CD4-positive, CD25-positive, alpha-beta regulatory T cell (primary cell): ENCODE data around the gene RPS6KL1. TPM values are rescaled to one million over a fixed set of nuclear protein-coding genes. Genes with fewer than 3 reads are reported as not detected.
A peak's percentile ranks its signal among the peaks of the same experiment; 100 is the strongest.

Experiments
- ATAC-seq, 2 donors: fragments of 150-1000 bp; cut with Tn5 transposase; one replicate each; pipeline ENCODE4 v1.10.0; 2021; ENCODE audit warnings: low read depth in 2 of 2, moderate number of reproducible peaks in 2 of 2, moderate library complexity in 1 of 2
- DNase-seq, 3 donors: peaks; one replicate each; pipeline versions ENCODE4 v3.0.0 to v3.0.0-alpha.2; 2012 to 2022; ENCODE audit warnings: mixed read lengths in 1 of 3
- H3K27ac ChIP-seq: one replicate; pipeline ENCODE4 v1.7.0; 2013; ENCODE audit warnings: mild to moderate bottlenecking, low read length; ENCODE audit not compliant: insufficient read depth, poor library complexity, severe bottlenecking
- H3K27me3 ChIP-seq: one replicate; pipeline ENCODE4 v1.7.0; 2013; ENCODE audit warnings: low read length; ENCODE audit not compliant: control insufficient read depth, insufficient read depth
- H3K36me3 ChIP-seq: one replicate; pipeline ENCODE4 v1.7.0; 2013; ENCODE audit warnings: mild to moderate bottlenecking, low read length, moderate library complexity; ENCODE audit not compliant: control insufficient read depth, insufficient read depth
- H3K4me1 ChIP-seq: 2 replicates; pipeline ENCODE4 v1.7.0; 2013; ENCODE audit warnings: mild to moderate bottlenecking, low read length; ENCODE audit not compliant: insufficient read depth, control insufficient read depth, poor library complexity, severe bottlenecking
- H3K4me3 ChIP-seq: one replicate; pipeline ENCODE4 v1.7.0; 2013; ENCODE audit warnings: low read depth, mild to moderate bottlenecking, low read length, moderate library complexity
- H3K9me3 ChIP-seq, 2 experiments: 1 replicate in 1 of 2; 2 replicates in 1 of 2; pipeline ENCODE4 v1.7.0; 2013; ENCODE audit warnings: low read length in 2 of 2, mild to moderate bottlenecking in 1 of 2, moderate library complexity in 1 of 2; ENCODE audit not compliant: control insufficient read depth in 2 of 2
- H3K27ac Mint-ChIP-seq, 3 donors: one replicate each; pipeline ENCODE4 v1.8.0; 2020 to 2022; ENCODE audit warnings: mild to moderate bottlenecking in 3 of 3, mixed read lengths in 3 of 3, moderate library complexity in 2 of 3
- H3K27me3 Mint-ChIP-seq: one replicate; pipeline ENCODE4 v1.8.0; 2022; ENCODE audit warnings: mild to moderate bottlenecking, mixed read lengths
- H3K36me3 Mint-ChIP-seq: one replicate; pipeline ENCODE4 v1.8.0; 2020; ENCODE audit warnings: mixed read lengths
- H3K4me1 Mint-ChIP-seq, 4 donors: one replicate each; pipeline ENCODE4 v1.8.0; 2020 to 2022; ENCODE audit warnings: mixed read lengths in 4 of 4, mild to moderate bottlenecking in 1 of 4
- H3K4me3 Mint-ChIP-seq, 4 donors: one replicate each; pipeline ENCODE4 v1.8.0; 2020 to 2022; ENCODE audit warnings: mild to moderate bottlenecking in 4 of 4, mixed read lengths in 4 of 4, moderate library complexity in 3 of 4
- H3K9me3 Mint-ChIP-seq, 7 donors: one replicate each; pipeline ENCODE4 v1.8.0; 2020 to 2022; ENCODE audit warnings: mixed read lengths in 7 of 7, mild to moderate bottlenecking in 3 of 7, moderate library complexity in 2 of 7
- polyA plus RNA-seq, 4 donors: library from polyadenylated mRNA; unstranded; fragments of 300-500 nt; fragmentation: Illumina TruSeq; gene quantifications; one replicate each; pipeline ENCODE4 v1.2.3, GENCODE V29; 2021
- total RNA-seq: library from RNA; stranded (reverse); gene quantifications from one replicate; pipeline ENCODE4 v1.2.3, GENCODE V29; 2022

RPS6KL1 gene
- total and polyA plus RNA-seq, 5 donors from 2014 or later = 0.27 to 4.5 (median 2.2) TPM

DNA sequence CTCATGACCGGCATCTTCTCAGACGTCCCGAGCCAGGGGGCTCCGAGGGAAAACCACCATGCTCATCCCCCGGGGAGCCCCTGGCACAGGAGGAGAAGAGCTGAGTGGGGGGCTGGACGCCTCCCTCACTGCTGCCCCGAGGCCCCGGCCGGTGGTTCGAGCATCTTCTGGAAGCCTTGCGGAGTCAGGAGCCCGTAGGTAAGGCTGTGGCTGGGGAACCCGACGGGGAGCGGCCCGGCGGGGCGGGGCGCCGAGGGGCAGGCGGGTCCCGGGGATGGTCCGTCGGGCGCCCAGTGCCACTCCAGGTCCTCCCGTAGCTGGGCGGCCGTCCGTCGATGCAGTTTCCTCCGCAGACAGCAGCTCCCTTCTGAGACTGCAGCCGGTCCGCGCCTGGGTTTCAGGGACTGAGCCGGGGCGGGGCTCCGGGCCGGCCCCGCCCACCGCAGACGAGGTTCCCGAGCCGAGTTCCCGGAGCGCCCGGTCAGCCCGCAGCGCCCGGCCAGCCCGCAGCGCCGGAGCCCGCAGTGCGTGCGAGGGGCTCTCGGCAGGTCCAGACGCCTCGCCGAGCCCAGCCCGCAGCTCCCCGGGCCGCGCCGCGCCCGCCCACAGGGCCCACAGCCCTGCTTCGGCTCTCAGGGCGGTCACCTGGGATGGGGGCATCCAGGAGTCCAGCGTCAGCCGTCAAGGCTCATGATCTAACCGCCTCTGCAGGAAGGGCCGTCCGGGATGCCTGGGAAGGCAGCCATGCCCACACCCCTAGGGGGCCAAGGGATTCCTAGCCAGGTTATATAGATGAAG is 32.4 kb upstream of the RPS6KL1 start, which contains the start of gene PGF:
PGF (minus strand) TSS at position 369 of the 798 bp plus-strand sequence; CDS start at position 14, 355 bp downstream.
- Histone ChIP-seq H3K27me3 (no peaks in the 10 kb centered on the region), H3K4me1 (peaks cover 11% of the 10 kb centered on the region), H3K9me3 (no peaks in the 10 kb centered on the region), H3K27ac (no peak within 1 kb of the TSS), H3K36me3 (no peaks in the 10 kb centered on the region), H3K4me3 (no peak within 1 kb of the TSS)
- Mint-ChIP-seq H3K36me3 (no peaks in the 10 kb centered on the region), H3K4me1 (no peaks in the 10 kb centered on the region), H3K27me3 (peaks cover 27% of the 10 kb centered on the region), H3K9me3 (no peaks in the 10 kb centered on the region), H3K4me3 (peak within 1 kb of the TSS in 3 of 4 donors; percentile 41 to 77 (median 62)), H3K27ac (no peak within 1 kb of the TSS)
- DNase-seq (peak in 1 of 3 donors; percentile 27), ATAC-seq (peak in 1 of 2 donors; percentile 22)

- H3K9me3 Mint-ChIP-seq = no peaks in the 10 kb centered on the region
- DNase-seq (no peak), ATAC-seq (no peak)
- H3K27ac Mint-ChIP-seq = no peak overlapping the region
- Histone ChIP-seq H3K27me3 (no peaks in the 10 kb centered on the region), H3K9me3 (no peaks in the 10 kb centered on the region), H3K36me3 (no peaks in the 10 kb centered on the region), H3K4me3 (no peak overlapping the region), H3K27ac (no peak overlapping the region), H3K4me1 (peaks cover 11% of the 10 kb centered on the region)
- H3K36me3 Mint-ChIP-seq = no peaks in the 10 kb centered on the region
- peaks cover 31% of the 10 kb centered on the region for H3K27me3 Mint-ChIP-seq
- peak overlapping the region in 2 of 4 donors; percentile 41 for H3K4me3 Mint-ChIP-seq
- no peaks in the 10 kb centered on the region for H3K4me1 Mint-ChIP-seq
Observed at GRCh38 chr14:74954947-74955228, 31.8 kb upstream of the RPS6KL1 start.

DNA sequence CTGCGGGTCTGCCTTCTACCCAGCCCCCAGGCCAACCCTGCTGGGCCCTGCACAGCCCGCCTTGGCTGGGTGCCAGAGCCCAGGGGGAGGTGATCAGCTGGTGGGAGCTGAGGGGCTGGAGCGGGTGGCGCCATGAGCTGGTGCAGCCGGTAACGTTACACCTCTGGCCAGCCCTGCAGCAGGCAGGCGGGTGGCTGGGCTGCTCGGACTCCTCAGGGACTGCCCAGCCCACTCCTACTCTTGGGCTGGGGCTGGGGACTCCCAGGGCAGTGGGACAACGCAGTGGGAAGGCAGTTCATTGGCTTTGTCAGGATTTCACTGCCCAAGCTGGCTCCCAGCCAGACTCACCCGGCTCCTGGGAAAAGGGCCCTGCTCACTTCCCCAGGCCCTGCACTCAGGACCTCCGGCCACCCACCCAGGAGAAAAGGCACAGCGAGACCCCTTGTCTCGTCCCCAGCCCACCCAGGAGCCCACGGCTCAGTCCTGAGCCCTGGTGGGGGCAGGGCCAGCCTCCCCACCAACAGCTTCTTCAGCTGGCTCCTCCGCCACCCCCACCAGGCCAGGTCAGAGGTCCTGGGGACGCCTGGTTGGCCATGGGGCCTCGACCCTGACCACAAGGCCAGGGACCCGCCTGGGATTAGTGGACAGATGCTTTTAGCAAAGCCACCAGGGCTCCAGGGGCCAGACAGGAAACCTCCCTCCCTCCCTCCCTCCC is 31.3 kb upstream of the RPS6KL1 start:
- no peak for DNase-seq
- H3K27me3 Mint-ChIP-seq = peaks cover 33% of the 10 kb centered on the region
- no peak for ATAC-seq
- Histone ChIP-seq H3K27me3 (no peaks in the 10 kb centered on the region), H3K27ac (no peak overlapping the region), H3K9me3 (no peaks in the 10 kb centered on the region), H3K4me1 (peaks cover 11% of the 10 kb centered on the region), H3K36me3 (no peaks in the 10 kb centered on the region), H3K4me3 (no peak overlapping the region)
- no peaks in the 10 kb centered on the region for H3K36me3 Mint-ChIP-seq
- no peak overlapping the region for H3K4me3 Mint-ChIP-seq
- no peak overlapping the region for H3K27ac Mint-ChIP-seq
- no peaks in the 10 kb centered on the region for H3K9me3 Mint-ChIP-seq
- H3K4me1 Mint-ChIP-seq = no peaks in the 10 kb centered on the region

GRCh38 chr14:74953686-74954085 is 30.6 kb upstream of the RPS6KL1 start:
- H3K4me1 ChIP-seq = peaks cover 11% of the 10 kb centered on the region
- no peaks in the 10 kb centered on the region for H3K27me3 ChIP-seq
- H3K9me3 ChIP-seq = no peaks in the 10 kb centered on the region
- Mint-ChIP-seq H3K9me3 (no peaks in the 10 kb centered on the region), H3K4me3 (peak overlapping the region in 1 of 4 donors; percentile 1), H3K4me1 (no peaks in the 10 kb centered on the region), H3K27ac (no peak overlapping the region), H3K27me3 (peaks cover 33% of the 10 kb centered on the region), H3K36me3 (no peaks in the 10 kb centered on the region)
- no peak overlapping the region for H3K4me3 ChIP-seq
- DNase-seq (no peak), ATAC-seq (no peak)
- no peak overlapping the region for H3K27ac ChIP-seq
- H3K36me3 ChIP-seq = no peaks in the 10 kb centered on the region

GRCh38 chr14:74952697-74953484 is 29.8 kb upstream of the RPS6KL1 start:
- H3K4me1 ChIP-seq = peaks cover 11% of the 10 kb centered on the region
- ATAC-seq (no peak), DNase-seq (no peak)
- Mint-ChIP-seq H3K36me3 (no peaks in the 10 kb centered on the region), H3K4me1 (no peaks in the 10 kb centered on the region), H3K27me3 (peaks cover 33% of the 10 kb centered on the region), H3K9me3 (no peaks in the 10 kb centered on the region), H3K4me3 (no peak overlapping the region), H3K27ac (no peak overlapping the region)
- no peaks in the 10 kb centered on the region for H3K36me3 ChIP-seq
- H3K9me3 ChIP-seq = no peaks in the 10 kb centered on the region
- no peak overlapping the region for H3K4me3 ChIP-seq
- H3K27me3 ChIP-seq = no peaks in the 10 kb centered on the region
- no peak overlapping the region for H3K27ac ChIP-seq

GRCh38 chr14:74952180-74952665 is 29.2 kb upstream of the RPS6KL1 start:
- H3K9me3 Mint-ChIP-seq = no peaks in the 10 kb centered on the region
- no peaks in the 10 kb centered on the region for H3K36me3 ChIP-seq
- no peaks in the 10 kb centered on the region for H3K36me3 Mint-ChIP-seq
- no peak overlapping the region for H3K4me3 Mint-ChIP-seq
- H3K27ac ChIP-seq = no peak overlapping the region
- ATAC-seq = no peak
- peaks cover 29% of the 10 kb centered on the region for H3K27me3 Mint-ChIP-seq
- no peaks in the 10 kb centered on the region for H3K4me1 Mint-ChIP-seq
- DNase-seq = no peak
- peaks cover 11% of the 10 kb centered on the region for H3K4me1 ChIP-seq
- H3K27me3 ChIP-seq = no peaks in the 10 kb centered on the region
- no peaks in the 10 kb centered on the region for H3K9me3 ChIP-seq
- H3K27ac Mint-ChIP-seq = no peak overlapping the region
- H3K4me3 ChIP-seq = no peak overlapping the region

DNA sequence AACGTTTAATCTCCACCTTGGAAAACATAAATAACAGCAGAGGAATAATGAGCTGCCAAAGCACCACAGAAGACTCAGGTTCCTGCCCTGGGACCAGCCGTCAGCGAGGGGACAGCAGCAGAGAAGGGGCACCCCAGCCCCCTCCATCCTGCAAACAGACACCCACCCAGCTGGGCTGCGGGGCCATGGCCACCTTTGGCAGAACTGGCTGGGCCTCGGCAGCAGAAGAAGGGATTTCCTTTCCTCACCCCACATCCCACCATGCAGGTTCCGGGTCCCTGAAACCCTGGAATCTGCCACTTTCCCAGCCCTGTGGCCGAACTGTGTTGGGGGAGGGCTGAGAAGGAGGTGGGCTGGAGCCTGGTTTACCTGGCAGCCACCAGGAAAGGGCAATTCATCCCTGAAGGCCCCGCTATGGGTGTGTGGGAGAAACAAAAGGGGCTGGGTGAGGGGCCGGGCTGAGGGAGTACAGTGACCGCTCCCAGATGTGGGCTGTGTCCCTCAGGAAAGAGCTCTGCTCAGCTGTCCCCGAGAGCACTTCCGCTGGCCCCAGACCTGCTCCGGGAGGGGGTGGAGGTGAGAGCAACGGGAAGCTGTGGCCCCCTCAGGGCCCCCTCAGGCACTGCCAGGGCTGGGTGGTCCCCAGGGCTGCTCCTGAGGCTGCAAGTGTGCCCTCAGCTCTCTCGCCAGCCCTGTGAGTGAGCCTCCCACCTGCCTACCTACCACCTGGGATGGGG is 28.6 kb upstream of the RPS6KL1 start:
- no peak overlapping the region for H3K4me3 ChIP-seq
- DNase-seq = no peak
- Mint-ChIP-seq H3K9me3 (no peaks in the 10 kb centered on the region), H3K4me3 (no peak overlapping the region), H3K27me3 (peaks cover 25% of the 10 kb centered on the region), H3K27ac (peak overlapping the region in 1 of 3 donors; percentile 66), H3K36me3 (no peaks in the 10 kb centered on the region), H3K4me1 (peaks cover 0 to under 1% (median under 1%) of the 10 kb centered on the region in 4 donors)
- no peaks in the 10 kb centered on the region for H3K36me3 ChIP-seq
- no peaks in the 10 kb centered on the region for H3K27me3 ChIP-seq
- no peak for ATAC-seq
- peaks cover 11% of the 10 kb centered on the region for H3K4me1 ChIP-seq
- H3K27ac ChIP-seq = no peak overlapping the region
- no peaks in the 10 kb centered on the region for H3K9me3 ChIP-seq
